IMR-90 (cell line): Measurements from ENCODE around the gene PIEZO1. TPM values are rescaled to one million over a fixed set of nuclear protein-coding genes. Genes with fewer than 3 reads are reported as not detected.
A peak's percentile ranks its signal among the peaks of the same experiment; 100 is the strongest.

ENCODE experiments used
- ATAC-seq: fragments of 200-7000 bp; cut with Tn5 transposase; 2 replicates; pipeline ENCODE4 v1.9.1; 2020; ENCODE audit warnings: low read depth, mild to moderate bottlenecking, moderate library complexity
- BruUV-seq: library from RNA; stranded (reverse); fragments of 400-500 nt; replicated peaks from 2 replicates; lab custom pipeline; 2021; lab: Mats Ljungman, UMichigan
- CTCF ChIA-PET: fragments of 300-600 bp; formaldehyde crosslinking; extraction: SDS; loops from one replicate; lab custom pipeline; 2021; ENCODE audit warnings: antibody characterized with exemption; lab: Yijun Ruan, JAX
- POLR2A ChIA-PET: fragments of 300-600 bp; sonication (Branson Sonifier 250); formaldehyde crosslinking; loops from one replicate; lab custom pipeline; 2022; ENCODE audit warnings: antibody characterized with exemption; ENCODE audit not compliant: unreplicated experiment; lab: Charles Lee
- DNase-seq: peaks from one replicate; pipeline ENCODE4 v3.0.0; 2013
- H2AFZ ChIP-seq: replicated peaks from 2 replicates; pipeline ENCODE3; 2013; ENCODE audit warnings: low read length, mild to moderate bottlenecking; ENCODE audit not compliant: poor library complexity
- H2AK5ac ChIP-seq: 2 replicates; pipeline ENCODE4 v1.6.1; 2013; ENCODE audit warnings: low read depth, low read length, inconsistent platforms
- H2AK9ac ChIP-seq: replicated peaks from 2 replicates; pipeline ENCODE3; 2013; ENCODE audit warnings: mild to moderate bottlenecking, low read depth, low read length, moderate library complexity; ENCODE audit not compliant: poor library complexity
- H2BK120ac ChIP-seq: 2 replicates; pipeline ENCODE4 v1.6.1; 2013; ENCODE audit warnings: low read depth, low read length, inconsistent platforms
- H2BK15ac ChIP-seq: 3 replicates; pipeline ENCODE4 v1.6.1; 2013; ENCODE audit warnings: low read depth, low read length, inconsistent platforms
- H2BK20ac ChIP-seq: 2 replicates; pipeline ENCODE4 v1.6.1; 2013; ENCODE audit warnings: low read depth, mild to moderate bottlenecking, inconsistent platforms, low read length, moderate library complexity
- H2BK5ac ChIP-seq: 2 replicates; pipeline ENCODE4 v1.6.1; 2013; ENCODE audit warnings: mild to moderate bottlenecking, low read depth, low read length, inconsistent platforms; ENCODE audit not compliant: poor library complexity, severe bottlenecking
- H3K14ac ChIP-seq: replicated peaks from 2 replicates; pipeline ENCODE4 v1.6.1; 2013; ENCODE audit warnings: low read depth, low read length, inconsistent platforms
- H3K18ac ChIP-seq: 2 replicates; pipeline ENCODE4 v1.6.1; 2013; ENCODE audit warnings: low read depth, low read length, control low read depth
- H3K23ac ChIP-seq: 2 replicates; pipeline ENCODE4 v1.6.1; 2013; ENCODE audit warnings: low read depth, low read length, inconsistent platforms
- H3K27ac ChIP-seq: 2 replicates; pipeline ENCODE4 v1.5.1; 2013; ENCODE audit warnings: mild to moderate bottlenecking, control low read depth, low read length; ENCODE audit not compliant: insufficient read depth
- H3K27me3 ChIP-seq: 2 replicates; pipeline ENCODE4 v1.6.1; 2013; ENCODE audit warnings: low read length; ENCODE audit not compliant: control insufficient read depth, insufficient read depth
- H3K36me3 ChIP-seq: 2 replicates; pipeline ENCODE4 v1.6.1; 2013; ENCODE audit warnings: low read length, mixed read lengths; ENCODE audit not compliant: control insufficient read depth, insufficient read depth
- H3K4ac ChIP-seq: 2 replicates; pipeline ENCODE4 v1.6.1; 2013; ENCODE audit warnings: low read depth, low read length, inconsistent platforms
- H3K4me1 ChIP-seq: 2 replicates; pipeline ENCODE4 v1.6.1; 2013; ENCODE audit warnings: low read length, mixed read lengths; ENCODE audit not compliant: control insufficient read depth, insufficient read depth
- H3K4me2 ChIP-seq: 2 replicates; pipeline ENCODE4 v1.6.1; 2013; ENCODE audit warnings: low read depth, mild to moderate bottlenecking, control low read depth, low read length, moderate library complexity
- H3K4me3 ChIP-seq: 2 replicates; pipeline ENCODE4 v1.5.1; 2013; ENCODE audit warnings: low read depth, mild to moderate bottlenecking, control low read depth, low read length, moderate library complexity; ENCODE audit not compliant: insufficient read depth
- H3K56ac ChIP-seq: 2 replicates; pipeline ENCODE4 v1.6.1; 2013; ENCODE audit warnings: low read length, inconsistent platforms; ENCODE audit not compliant: insufficient read depth; ENCODE audit errors: extremely low read depth
- H3K79me1 ChIP-seq, 2 experiments: 2 replicates each; pipeline ENCODE4 v1.6.1; 2013; ENCODE audit warnings: low read length in 2 of 2, inconsistent platforms in 1 of 2, low read depth in 1 of 2
- H3K9ac ChIP-seq: 2 replicates; pipeline ENCODE4 v1.6.1; 2013; ENCODE audit warnings: low read depth, low read length, control low read depth
- H3K9me1 ChIP-seq: 2 replicates; pipeline ENCODE4 v1.6.1; 2013; ENCODE audit warnings: low read length, inconsistent platforms; ENCODE audit not compliant: insufficient read depth
- H3K9me3 ChIP-seq: 2 replicates; pipeline ENCODE4 v1.6.1; 2013; ENCODE audit warnings: low read length; ENCODE audit not compliant: control insufficient read depth, insufficient read depth
- H4K20me1 ChIP-seq: 2 replicates; pipeline ENCODE4 v1.6.1; 2013; ENCODE audit warnings: low read length, inconsistent platforms; ENCODE audit not compliant: insufficient read depth
- H4K5ac ChIP-seq: 2 replicates; pipeline ENCODE4 v1.6.1; 2013; ENCODE audit warnings: mild to moderate bottlenecking, low read depth, low read length, control low read depth
- H4K8ac ChIP-seq, 2 experiments: 2 replicates each; pipeline ENCODE4 v1.6.1; 2013; ENCODE audit warnings: low read depth in 2 of 2, low read length in 2 of 2, control low read depth in 1 of 2, inconsistent platforms in 1 of 2
- H4K91ac ChIP-seq: 2 replicates; pipeline ENCODE4 v1.6.1; 2013; ENCODE audit warnings: low read depth, low read length, inconsistent platforms; ENCODE audit not compliant: insufficient read depth
- BHLHE40 ChIP-seq: fragments of 150-350 bp; IDR thresholded peaks from 2 replicates; pipeline ENCODE4 v1.6.1; 2016; ENCODE audit warnings: mild to moderate bottlenecking, low read depth, low read length
- CEBPB ChIP-seq: IDR thresholded peaks from 2 replicates; pipeline ENCODE4 v1.6.1; 2012; ENCODE audit warnings: low read depth, low read length, improper control_type of control experiment
- CHD1 ChIP-seq: IDR thresholded peaks from 2 replicates; pipeline ENCODE4 v1.6.1; 2012; ENCODE audit warnings: low read depth, low read length, improper control_type of control experiment
- FOS ChIP-seq: fragments of 150-350 bp; IDR thresholded peaks from 2 replicates; pipeline ENCODE4 v1.6.1; 2016; ENCODE audit warnings: low read depth, low read length
- MAFK ChIP-seq: IDR thresholded peaks from 2 replicates; pipeline ENCODE4 v1.6.1; 2012; ENCODE audit warnings: low read depth, low read length, improper control_type of control experiment
- MXI1 ChIP-seq: IDR thresholded peaks from 2 replicates; pipeline ENCODE4 v1.6.1; 2012; ENCODE audit warnings: low read depth, mild to moderate bottlenecking, low read length, moderate library complexity, borderline replicate concordance
- NFE2L2 ChIP-seq: fragments of 150-350 bp; IDR thresholded peaks from 2 replicates; pipeline ENCODE4 v1.6.1; 2016; ENCODE audit warnings: low read depth, mild to moderate bottlenecking, low read length
- POLR2A ChIP-seq: IDR thresholded peaks from 2 replicates; pipeline ENCODE4 v1.6.1; 2012; ENCODE audit warnings: mild to moderate bottlenecking, low read depth, low read length
- RAD21 ChIP-seq: IDR thresholded peaks from 2 replicates; pipeline ENCODE4 v1.6.1; 2012; ENCODE audit warnings: low read length, improper control_type of control experiment
- RCOR1 ChIP-seq: IDR thresholded peaks from 2 replicates; pipeline ENCODE4 v1.6.1; 2012; ENCODE audit warnings: mild to moderate bottlenecking, low read length, improper control_type of control experiment; ENCODE audit not compliant: insufficient replicate concordance
- RFX5 ChIP-seq: IDR thresholded peaks from 2 replicates; pipeline ENCODE4 v1.8.0; 2012; ENCODE audit warnings: low read depth, mild to moderate bottlenecking, low read length, moderate library complexity
- SMC3 ChIP-seq: fragments of 150-350 bp; IDR thresholded peaks from 2 replicates; pipeline ENCODE4 v1.6.1; 2016; ENCODE audit warnings: low read depth, mild to moderate bottlenecking, antibody characterized with exemption, low read length, moderate library complexity
- USF2 ChIP-seq: fragments of 150-350 bp; IDR thresholded peaks from 2 replicates; pipeline ENCODE4 v1.6.1; 2017; ENCODE audit warnings: mild to moderate bottlenecking, antibody characterized with exemption, low read length, low read depth
- WGBS, 2 experiments: methylation state at CpG; one replicate each; pipeline versions ENCODE4 v1.1.5 to v1.1.7; 2013; ENCODE audit warnings: missing lambda C conversion rate in 2 of 2; ENCODE audit not compliant: insufficient read length in 1 of 2; ENCODE audit errors: extremely low coverage in 2 of 2; 5-methylcytosine and 5-hydroxymethylcytosine counted together
- dilution Hi-C: fragments of 300-500 bp; cut with HindIII; formaldehyde crosslinking; loops from one replicate; pipeline ENCODE4 v1.14.3; 2018; ENCODE audit warnings: low sequenced_read_pairs; ENCODE audit not compliant: unreplicated experiment
- in situ Hi-C: fragments of 300-500 bp; cut with MboI; formaldehyde crosslinking; loops from 3 replicates; pipeline ENCODE4 v1.14.3; 2019; ENCODE audit warnings: low sequenced_read_pairs, inconsistent platforms, mixed read lengths
- intact Hi-C: fragments of 100-400 bp; cut with micrococcal nuclease; formaldehyde crosslinking; loops from 2 replicates; pipeline ENCODE4 v1.10.0; 2022
- polyA plus RNA-seq, 3 experiments: library from polyadenylated mRNA; depleted of rRNA; stranded (reverse); fragments of >200 nt; gene quantifications; 2 replicates each; pipeline ENCODE4 v1.2.3, GENCODE V29; 2012; ENCODE audit warnings: low replicate concordance in 1 of 3
- total RNA-seq: library from RNA; depleted of rRNA; stranded (reverse); fragments of >200 nt; gene quantifications from 2 replicates; pipeline ENCODE4 v1.2.3, GENCODE V29; 2012
- TF ChIP-seq, protein P1 (sequence below): conservative IDR thresholded peaks from 2 replicates; pipeline ENCODE4 v1.5.1; 2012; ENCODE audit warnings: mild to moderate bottlenecking, low read depth, low read length, improper control_type of control experiment

PIEZO1 gene
- total and polyA plus RNA-seq, 2 of the 4 experiments (the other 2 are of a cell fraction) = 36.2 to 372 TPM

DNA sequence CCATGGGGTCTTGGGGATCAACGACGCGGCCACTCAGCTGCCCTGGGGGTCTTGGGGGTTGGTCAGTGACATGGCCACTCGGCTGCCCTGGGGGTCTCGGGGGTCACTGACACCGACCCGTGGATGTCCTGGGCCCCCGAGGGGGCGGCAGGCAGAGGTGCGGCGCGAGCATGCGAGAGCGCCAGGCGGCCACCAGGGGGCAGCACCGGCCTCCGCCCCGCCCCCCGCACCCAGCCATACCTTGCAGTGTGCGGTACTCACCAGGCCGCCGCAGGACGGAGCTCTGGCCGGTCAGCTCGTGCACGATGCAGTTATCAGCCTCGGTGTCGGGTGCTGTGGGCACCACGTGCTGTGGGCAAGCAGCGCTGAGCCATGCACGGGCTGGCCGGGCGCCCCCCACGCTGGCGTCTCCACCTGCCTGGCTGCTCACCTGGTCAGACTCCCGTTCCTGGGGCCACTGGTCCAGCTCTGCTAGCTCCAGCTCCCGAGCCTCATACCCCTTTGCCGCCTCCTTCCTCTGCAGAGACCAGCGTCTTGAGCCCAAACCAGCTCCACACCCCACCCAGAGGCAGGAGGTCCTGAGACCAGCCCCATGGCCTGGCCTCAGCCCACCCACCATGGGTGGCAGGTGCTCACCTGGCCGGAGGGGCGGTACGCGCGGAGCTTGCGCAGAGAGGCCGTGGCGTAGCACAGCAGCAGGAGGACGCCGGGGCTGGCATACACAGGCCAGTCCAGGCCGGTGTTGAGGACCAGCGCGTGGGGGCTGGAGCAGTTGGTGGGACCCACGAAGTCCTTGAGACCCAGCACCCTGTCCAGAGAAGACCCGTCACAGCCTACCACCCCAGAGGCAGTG lies 47.5 kb downstream of the PIEZO1 start:
- Histone ChIP-seq H3K4me1 (no peaks in the 10 kb centered on the region), H2BK120ac (no peak overlapping the region), H3K14ac (no peak overlapping the region), H4K8ac (no peak overlapping the region), H3K4me3 (no peak overlapping the region), H3K9me1 (no peaks in the 10 kb centered on the region), H3K27ac (no peak overlapping the region), H3K23ac (no peak overlapping the region), H3K4me2 (no peak overlapping the region), H3K4ac (no peak overlapping the region), H3K18ac (no peak overlapping the region), H2BK20ac (no peak overlapping the region), H3K56ac (no peak overlapping the region), H4K5ac (no peak overlapping the region), H3K9ac (no peak overlapping the region), H2AFZ (peak overlapping the region; percentile 70), H4K91ac (no peak overlapping the region), H3K27me3 (no peaks in the 10 kb centered on the region), H3K9me3 (no peaks in the 10 kb centered on the region), H3K79me1 (peaks cover 3 to 56% of the 10 kb centered on the region in 2 experiments; a peak in 3 of 4 replicates), H2BK5ac (no peak overlapping the region), H2AK9ac (peak overlapping the region; percentile 72), H2AK5ac (0 out of 2 replicates have a peak overlapping the region, but pooled peaks have one; percentile 21), H4K20me1 (peaks cover 41% of the 10 kb centered on the region), H3K36me3 (peaks cover 66% of the 10 kb centered on the region), H2BK15ac (no peak overlapping the region)
- in situ Hi-C loops (no loop called here), intact Hi-C loops (loop anchor here (1.0 kb wide), 2 partner anchors 48 to 430 kb away; partner anchors contain the start of gene PIEZO1), dilution Hi-C loops (no loop called here)
- 44% methylated on average over 41 of the region's 54 CpGs; no CpG with 5 or more reads in 1 of the 2 experiments for WGBS, 2 experiments
- TSS peak; percentile 62 for BruUV-seq
- ChIA-PET POLR2A (no interaction called here), CTCF (interaction anchor here (0.6 to 1.5 kb wide), 20 partner anchors 9 to 120 kb away, joined by 3 to 5 read pairs (median 3); partner anchors contain the start of genes APRT, PIEZO1 and TRAPPC2L)
- DNase-seq (peak; percentile 70), ATAC-seq (peak; percentile 94)
- TF ChIP-seq, protein P1, sequence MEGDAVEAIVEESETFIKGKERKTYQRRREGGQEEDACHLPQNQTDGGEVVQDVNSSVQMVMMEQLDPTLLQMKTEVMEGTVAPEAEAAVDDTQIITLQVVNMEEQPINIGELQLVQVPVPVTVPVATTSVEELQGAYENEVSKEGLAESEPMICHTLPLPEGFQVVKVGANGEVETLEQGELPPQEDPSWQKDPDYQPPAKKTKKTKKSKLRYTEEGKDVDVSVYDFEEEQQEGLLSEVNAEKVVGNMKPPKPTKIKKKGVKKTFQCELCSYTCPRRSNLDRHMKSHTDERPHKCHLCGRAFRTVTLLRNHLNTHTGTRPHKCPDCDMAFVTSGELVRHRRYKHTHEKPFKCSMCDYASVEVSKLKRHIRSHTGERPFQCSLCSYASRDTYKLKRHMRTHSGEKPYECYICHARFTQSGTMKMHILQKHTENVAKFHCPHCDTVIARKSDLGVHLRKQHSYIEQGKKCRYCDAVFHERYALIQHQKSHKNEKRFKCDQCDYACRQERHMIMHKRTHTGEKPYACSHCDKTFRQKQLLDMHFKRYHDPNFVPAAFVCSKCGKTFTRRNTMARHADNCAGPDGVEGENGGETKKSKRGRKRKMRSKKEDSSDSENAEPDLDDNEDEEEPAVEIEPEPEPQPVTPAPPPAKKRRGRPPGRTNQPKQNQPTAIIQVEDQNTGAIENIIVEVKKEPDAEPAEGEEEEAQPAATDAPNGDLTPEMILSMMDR = peak; percentile 99
- no peak for TF ChIP-seq FOS
- peak; percentile 74 for TF ChIP-seq USF2
- peak; percentile 72 for TF ChIP-seq RAD21
- TF ChIP-seq CEBPB = no peak
- TF ChIP-seq RCOR1 = no peak
- no peak for TF ChIP-seq CHD1
- no peak for TF ChIP-seq NFE2L2
- no peak for TF ChIP-seq POLR2A
- peak; percentile 84 for TF ChIP-seq SMC3
- peak; percentile 90 for TF ChIP-seq BHLHE40
- no peak for TF ChIP-seq MAFK
- peak; percentile 95 for TF ChIP-seq MXI1
- TF ChIP-seq RFX5 = no peak
